Heart left ventricle (tissue), 16 donors: Measurements from ENCODE around the gene KLHL29. TPM values are rescaled to one million over a fixed set of nuclear protein-coding genes. Genes with fewer than 3 reads are reported as not detected.

Experiments
- ATAC-seq, 4 donors: fragments of 200-7000 bp; cut with Tn5 transposase; one replicate each; pipeline ENCODE4 v1.9.1; 2020 to 2022; ENCODE audit warnings: moderate library complexity in 4 of 4, mild to moderate bottlenecking in 3 of 4, moderate number of reproducible peaks in 1 of 4
- DNase-seq, 5 donors: peaks; one replicate each; pipeline ENCODE4 v3.0.0-alpha.2; 2020
- H3K27ac ChIP-seq, 12 donors: fragments of 200-600 bp; sonication (generic) in 4 of 12; one replicate each; pipeline versions ENCODE4 v1.5.0 to v1.8.0; 2016 to 2022; ENCODE audit warnings: mild to moderate bottlenecking in 2 of 12
- H3K27me3 ChIP-seq, 9 donors: fragments of 200-600 bp; sonication (generic) in 2 of 9; one replicate each; pipeline versions ENCODE4 v1.5.1 to v1.8.0; 2016 to 2022; ENCODE audit warnings: mild to moderate bottlenecking in 3 of 9
- H3K36me3 ChIP-seq, 9 donors: fragments of 200-600 bp; sonication (generic) in 2 of 9; one replicate each; pipeline versions ENCODE4 v1.5.0 to v1.8.0; 2018 to 2022; ENCODE audit warnings: mild to moderate bottlenecking in 2 of 9
- H3K4me1 ChIP-seq, 12 donors: fragments of 200-600 bp; sonication (generic) in 4 of 12; one replicate each; pipeline versions ENCODE4 v1.5.0 to v1.8.0; 2016 to 2022; ENCODE audit warnings: mild to moderate bottlenecking in 3 of 12
- H3K4me3 ChIP-seq, 12 donors: fragments of 200-600 bp; sonication (generic) in 4 of 12; one replicate each; pipeline versions ENCODE4 v1.5.0 to v1.8.0; 2017 to 2022; ENCODE audit warnings: mild to moderate bottlenecking in 9 of 12, moderate library complexity in 4 of 12
- H3K9me3 ChIP-seq, 12 donors: fragments of 200-600 bp; sonication (generic) in 4 of 12; one replicate each; pipeline versions ENCODE4 v1.5.0 to v1.8.0; 2016 to 2022; ENCODE audit warnings: mild to moderate bottlenecking in 1 of 12
- POLR2A ChIP-seq, 2 donors: fragments of 450-650 bp; IDR thresholded peaks; one replicate each; pipeline ENCODE4 v1.6.1; 2017; ENCODE audit warnings: antibody characterized with exemption in 2 of 2, mild to moderate bottlenecking in 2 of 2, moderate library complexity in 2 of 2
- WGBS, 4 donors: extraction: QIAGEN DNeasy Blood & Tissue Kit in 2 of 4; methylation state at CpG; one replicate each; pipeline versions ENCODE4 v1.1.5 to v1.1.7; 2013 to 2018; 5-methylcytosine and 5-hydroxymethylcytosine counted together
- intact Hi-C, 10 donors: fragments of 100-400 bp; cut with DNase I; formaldehyde crosslinking; loops; one replicate each; pipeline versions ENCODE4 v1.11.1 to v1.14.2; 2022
- polyA plus RNA-seq, 2 donors: library from polyadenylated mRNA; stranded (reverse); fragments of 200-250 nt; gene quantifications; one replicate each; pipeline ENCODE4 v1.2.3, GENCODE V29; 2013
- total RNA-seq, 9 donors: library from RNA; depleted of rRNA in 2 of 9; stranded (reverse); fragments of >200 nt in 2 of 9; fragmentation: NEBNext Ultra II Directional in 3 of 9; extraction: Animal tissue kit (Norgen Biotek cat#: 25700) in 3 of 9; gene quantifications; one replicate each; pipeline versions ENCODE4 v1.1.0 to v1.2.4, GENCODE V29; 2016 to 2023
- TF ChIP-seq, protein P1 (sequence below), 12 donors: fragments of 200-600 bp; sonication (generic) in 4 of 12; IDR thresholded peaks; one replicate each; pipeline versions ENCODE4 v1.5.0 to v1.8.0; 2018 to 2022; ENCODE audit warnings: antibody characterized with exemption in 12 of 12, mild to moderate bottlenecking in 5 of 12
- donor health status: ischemic (EF 13 %, LVEDD 7.1; RV severe dilation, severe dysfunction).
- donor health status: healthy with polysubstance abuse.
- donor health status: DM: no; HTN: yes; CAD: no.
- donor health status: DM: no; HTN: no; CAD: no.
- donor health status: ischemic (EF 25% LVEDD 6.9; RV normal size, moderate dysfunction).
- donor health status: ischemic (EF 25% LVEDD 5.7; RV mildly dilated, moderate dysfunction).
- donor health status: healthy.
- donor health status: DM: yes; HTN: yes; CAD: no.
- donor health status: ischemic (EF 35%, LVEDD 5.7; RV mildly dilated, moderate dysfunction).
- donor health status: nonischemic (EF 11% LVEDD 7.7; RV severe dilation, severe dysfunction).
- donor health status: DM: yes; HTN: yes; CAD: no.
- donor health status: PGD.
- donor health status: ischemic (EF 29% LVEDD 5.4; RV normal size, mild dysfunction).
- donor health status: nonischemic (EF 23%, LVEDD 6.1; RV moderate dilation, normal function).

KLHL29 gene
- total and polyA plus RNA-seq, 11 donors: 0.74 to 2.7 (median 1.1) TPM

DNA sequence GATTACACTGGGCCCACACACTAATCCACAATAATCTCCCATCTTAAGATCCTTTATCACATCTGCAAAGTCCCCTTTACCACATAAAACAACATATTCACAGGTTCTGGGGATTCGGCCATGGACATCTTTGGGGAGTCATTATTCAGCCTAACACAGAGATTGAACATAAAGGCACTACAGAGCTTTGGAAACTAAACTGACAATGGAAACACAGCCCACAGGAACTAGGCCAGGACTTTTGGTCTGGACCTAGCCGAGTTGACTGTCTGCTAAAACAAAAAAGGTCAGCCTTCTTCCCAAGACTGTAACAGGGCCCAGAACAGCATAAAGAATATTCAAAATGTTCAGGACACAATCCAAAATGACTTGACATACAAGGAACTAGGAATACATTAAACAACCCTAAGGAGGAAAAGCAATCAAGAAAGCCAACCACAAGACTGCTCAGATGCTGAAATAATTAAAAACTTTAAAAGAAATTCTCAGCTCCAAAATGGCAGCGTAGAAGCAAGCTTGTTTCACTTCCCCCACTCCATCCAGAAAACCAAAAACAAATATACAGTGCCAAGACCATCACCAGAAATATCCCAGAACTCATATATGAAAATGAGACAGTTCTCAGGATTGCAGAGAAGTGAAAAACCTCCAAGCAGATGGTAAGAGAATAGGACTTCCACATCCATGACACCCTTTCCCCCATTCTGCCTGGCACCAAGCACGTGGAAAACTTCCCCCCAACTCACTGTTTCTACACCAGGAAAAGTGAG is 334.1 kb downstream of the KLHL29 start:
- peaks cover 0 to 25% (median 14%) of the 10 kb centered on the region in 12 donors for H3K9me3 ChIP-seq
- peaks cover 0 to 11% (median 0%) of the 10 kb centered on the region in 9 donors for H3K36me3 ChIP-seq
- no peaks in the 10 kb centered on the region for H3K27me3 ChIP-seq
- H3K4me3 ChIP-seq: no peak overlapping the region
- DNase-seq (no peak), ATAC-seq (no peak)
- H3K4me1 ChIP-seq: peaks cover 0 to 9% (median 0%) of the 10 kb centered on the region in 12 donors
- H3K27ac ChIP-seq: no peak overlapping the region
- intact Hi-C loops: no loop called here
- 87 to 90% (median 89%) methylated on average over 4 of the region's 4 CpGs for WGBS, 4 donors
- TF ChIP-seq POLR2A (IDR thresholded peaks at IDR 0.05): no peak
- TF ChIP-seq, protein P1, sequence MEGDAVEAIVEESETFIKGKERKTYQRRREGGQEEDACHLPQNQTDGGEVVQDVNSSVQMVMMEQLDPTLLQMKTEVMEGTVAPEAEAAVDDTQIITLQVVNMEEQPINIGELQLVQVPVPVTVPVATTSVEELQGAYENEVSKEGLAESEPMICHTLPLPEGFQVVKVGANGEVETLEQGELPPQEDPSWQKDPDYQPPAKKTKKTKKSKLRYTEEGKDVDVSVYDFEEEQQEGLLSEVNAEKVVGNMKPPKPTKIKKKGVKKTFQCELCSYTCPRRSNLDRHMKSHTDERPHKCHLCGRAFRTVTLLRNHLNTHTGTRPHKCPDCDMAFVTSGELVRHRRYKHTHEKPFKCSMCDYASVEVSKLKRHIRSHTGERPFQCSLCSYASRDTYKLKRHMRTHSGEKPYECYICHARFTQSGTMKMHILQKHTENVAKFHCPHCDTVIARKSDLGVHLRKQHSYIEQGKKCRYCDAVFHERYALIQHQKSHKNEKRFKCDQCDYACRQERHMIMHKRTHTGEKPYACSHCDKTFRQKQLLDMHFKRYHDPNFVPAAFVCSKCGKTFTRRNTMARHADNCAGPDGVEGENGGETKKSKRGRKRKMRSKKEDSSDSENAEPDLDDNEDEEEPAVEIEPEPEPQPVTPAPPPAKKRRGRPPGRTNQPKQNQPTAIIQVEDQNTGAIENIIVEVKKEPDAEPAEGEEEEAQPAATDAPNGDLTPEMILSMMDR (IDR thresholded peaks at IDR 0.05): no peak

DNA sequence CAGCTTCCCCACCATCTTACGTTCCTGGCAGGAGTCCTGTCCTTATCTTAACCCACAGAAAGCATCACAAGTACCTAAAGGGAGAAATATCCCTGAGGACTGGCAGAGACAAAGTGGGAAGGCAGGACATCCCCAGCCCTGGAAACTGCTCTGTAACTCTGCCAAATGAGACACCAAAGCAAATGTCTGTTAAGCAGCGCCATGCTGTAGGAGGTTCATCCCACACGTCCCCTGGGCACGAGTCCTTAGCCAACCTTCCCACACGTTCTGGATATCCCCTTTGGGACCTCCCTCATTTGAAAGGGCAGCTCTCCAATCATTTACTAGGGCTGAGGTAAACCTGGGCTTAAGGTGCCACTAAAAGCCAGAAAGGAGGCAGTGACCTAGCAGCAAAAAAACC is 334.7 kb downstream of the KLHL29 start:
- WGBS, 4 donors: 62 to 76% (median 75%) methylated on average over 5 of the region's 5 CpGs
- H3K4me3 ChIP-seq: no peak overlapping the region
- intact Hi-C loops: no loop called here
- ATAC-seq (no peak), DNase-seq (no peak)
- H3K36me3 ChIP-seq: peaks cover 0 to 15% (median 0%) of the 10 kb centered on the region in 9 donors
- H3K27ac ChIP-seq: no peak overlapping the region
- H3K4me1 ChIP-seq: peaks cover 0 to 9% (median 0%) of the 10 kb centered on the region in 12 donors
- TF ChIP-seq, protein P1 (IDR thresholded peaks at IDR 0.05): no peak
- no peak for TF ChIP-seq POLR2A (IDR thresholded peaks at IDR 0.05)
- H3K9me3 ChIP-seq: peaks cover 0 to 30% (median 14%) of the 10 kb centered on the region in 12 donors
- no peaks in the 10 kb centered on the region for H3K27me3 ChIP-seq

DNA sequence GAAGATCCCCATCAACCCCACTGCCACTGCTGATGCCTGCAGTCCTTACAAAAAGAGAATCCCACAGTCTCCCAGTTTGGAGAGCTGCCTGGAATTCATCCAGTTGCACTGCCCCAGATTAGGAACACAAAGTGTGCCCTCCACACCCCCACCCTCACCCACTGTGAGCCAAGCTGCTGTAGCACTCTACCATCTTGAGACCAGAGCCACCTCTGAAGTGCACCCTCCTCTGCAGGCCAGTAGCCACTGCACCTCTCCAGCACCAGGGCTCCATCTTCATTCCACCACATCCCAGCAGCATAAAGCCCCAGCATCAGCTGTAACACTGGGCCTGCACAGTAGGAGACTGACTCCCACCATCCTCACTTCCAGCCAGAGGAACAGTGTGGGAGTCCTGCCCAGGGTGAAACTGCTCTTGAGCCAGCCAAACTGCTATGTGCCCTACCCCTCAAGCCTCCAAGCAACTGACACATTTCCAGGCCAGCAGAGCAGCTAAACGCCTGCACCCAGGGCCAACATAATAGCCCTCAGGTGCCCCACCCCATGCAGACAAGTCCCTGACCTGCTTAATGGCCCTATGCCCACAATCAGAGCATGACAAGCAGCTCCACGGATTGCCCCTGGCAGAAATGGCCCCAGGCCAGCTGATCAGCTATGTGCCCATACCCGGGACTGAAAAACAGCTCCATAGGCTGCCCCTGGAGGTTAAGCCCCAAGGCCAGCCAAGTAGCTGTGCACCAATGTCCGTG is 335.9 kb downstream of the KLHL29 start:
- 82 to 87% (median 84%) methylated on average over 3 to 4 of the region's 4 CpGs; no CpG with 5 or more reads in 1 of the 4 donors for WGBS, 4 donors

More for the DNA sequence above, 335.9 kb downstream of the KLHL29 start:
- DNase-seq (no peak), ATAC-seq (peak; percentile 34 to 56 (median 50))
- H3K27ac ChIP-seq: no peak overlapping the region
- TF ChIP-seq, protein P1 (IDR thresholded peaks at IDR 0.05): no peak
- TF ChIP-seq POLR2A (IDR thresholded peaks at IDR 0.05): no peak
- H3K4me1 ChIP-seq: peaks cover 0 to 9% (median 0%) of the 10 kb centered on the region in 12 donors
- intact Hi-C loops: no loop called here
- peaks cover 0 to 23% (median 0%) of the 10 kb centered on the region in 9 donors for H3K36me3 ChIP-seq
- H3K27me3 ChIP-seq: no peaks in the 10 kb centered on the region
- peaks cover 0 to 40% (median 16%) of the 10 kb centered on the region in 12 donors for H3K9me3 ChIP-seq
- no peak overlapping the region for H3K4me3 ChIP-seq
